IMR-90 (cell line): Measurements from ENCODE around the gene PRR29. TPM values are rescaled to one million over a fixed set of nuclear protein-coding genes. Genes with fewer than 3 reads are reported as not detected.
A peak's percentile ranks its signal among the peaks of the same experiment; 100 is the strongest.

ENCODE experiments used
- ATAC-seq: fragments of 200-7000 bp; cut with Tn5 transposase; 2 replicates; pipeline ENCODE4 v1.9.1; 2020; ENCODE audit warnings: low read depth, mild to moderate bottlenecking, moderate library complexity
- BruUV-seq: library from RNA; stranded (reverse); fragments of 400-500 nt; replicated peaks from 2 replicates; lab custom pipeline; 2021; lab: Mats Ljungman, UMichigan
- CTCF ChIA-PET: fragments of 300-600 bp; formaldehyde crosslinking; extraction: SDS; loops from one replicate; lab custom pipeline; 2021; ENCODE audit warnings: antibody characterized with exemption; lab: Yijun Ruan, JAX
- POLR2A ChIA-PET: fragments of 300-600 bp; sonication (Branson Sonifier 250); formaldehyde crosslinking; loops from one replicate; lab custom pipeline; 2022; ENCODE audit warnings: antibody characterized with exemption; ENCODE audit not compliant: unreplicated experiment; lab: Charles Lee
- DNase-seq: peaks from one replicate; pipeline ENCODE4 v3.0.0; 2013
- H2AFZ ChIP-seq: replicated peaks from 2 replicates; pipeline ENCODE3; 2013; ENCODE audit warnings: low read length, mild to moderate bottlenecking; ENCODE audit not compliant: poor library complexity
- H2AK5ac ChIP-seq: 2 replicates; pipeline ENCODE4 v1.6.1; 2013; ENCODE audit warnings: low read depth, low read length, inconsistent platforms
- H2AK9ac ChIP-seq: replicated peaks from 2 replicates; pipeline ENCODE3; 2013; ENCODE audit warnings: mild to moderate bottlenecking, low read depth, low read length, moderate library complexity; ENCODE audit not compliant: poor library complexity
- H2BK120ac ChIP-seq: 2 replicates; pipeline ENCODE4 v1.6.1; 2013; ENCODE audit warnings: low read depth, low read length, inconsistent platforms
- H2BK15ac ChIP-seq: 3 replicates; pipeline ENCODE4 v1.6.1; 2013; ENCODE audit warnings: low read depth, low read length, inconsistent platforms
- H2BK20ac ChIP-seq: 2 replicates; pipeline ENCODE4 v1.6.1; 2013; ENCODE audit warnings: low read depth, mild to moderate bottlenecking, inconsistent platforms, low read length, moderate library complexity
- H2BK5ac ChIP-seq: 2 replicates; pipeline ENCODE4 v1.6.1; 2013; ENCODE audit warnings: mild to moderate bottlenecking, low read depth, low read length, inconsistent platforms; ENCODE audit not compliant: poor library complexity, severe bottlenecking
- H3K14ac ChIP-seq: replicated peaks from 2 replicates; pipeline ENCODE4 v1.6.1; 2013; ENCODE audit warnings: low read depth, low read length, inconsistent platforms
- H3K18ac ChIP-seq: 2 replicates; pipeline ENCODE4 v1.6.1; 2013; ENCODE audit warnings: low read depth, low read length, control low read depth
- H3K23ac ChIP-seq: 2 replicates; pipeline ENCODE4 v1.6.1; 2013; ENCODE audit warnings: low read depth, low read length, inconsistent platforms
- H3K27ac ChIP-seq: 2 replicates; pipeline ENCODE4 v1.5.1; 2013; ENCODE audit warnings: mild to moderate bottlenecking, control low read depth, low read length; ENCODE audit not compliant: insufficient read depth
- H3K27me3 ChIP-seq: 2 replicates; pipeline ENCODE4 v1.6.1; 2013; ENCODE audit warnings: low read length; ENCODE audit not compliant: control insufficient read depth, insufficient read depth
- H3K36me3 ChIP-seq: 2 replicates; pipeline ENCODE4 v1.6.1; 2013; ENCODE audit warnings: low read length, mixed read lengths; ENCODE audit not compliant: control insufficient read depth, insufficient read depth
- H3K4ac ChIP-seq: 2 replicates; pipeline ENCODE4 v1.6.1; 2013; ENCODE audit warnings: low read depth, low read length, inconsistent platforms
- H3K4me1 ChIP-seq: 2 replicates; pipeline ENCODE4 v1.6.1; 2013; ENCODE audit warnings: low read length, mixed read lengths; ENCODE audit not compliant: control insufficient read depth, insufficient read depth
- H3K4me2 ChIP-seq: 2 replicates; pipeline ENCODE4 v1.6.1; 2013; ENCODE audit warnings: low read depth, mild to moderate bottlenecking, control low read depth, low read length, moderate library complexity
- H3K4me3 ChIP-seq: 2 replicates; pipeline ENCODE4 v1.5.1; 2013; ENCODE audit warnings: low read depth, mild to moderate bottlenecking, control low read depth, low read length, moderate library complexity; ENCODE audit not compliant: insufficient read depth
- H3K56ac ChIP-seq: 2 replicates; pipeline ENCODE4 v1.6.1; 2013; ENCODE audit warnings: low read length, inconsistent platforms; ENCODE audit not compliant: insufficient read depth; ENCODE audit errors: extremely low read depth
- H3K79me1 ChIP-seq, 2 experiments: 2 replicates each; pipeline ENCODE4 v1.6.1; 2013; ENCODE audit warnings: low read length in 2 of 2, inconsistent platforms in 1 of 2, low read depth in 1 of 2
- H3K9ac ChIP-seq: 2 replicates; pipeline ENCODE4 v1.6.1; 2013; ENCODE audit warnings: low read depth, low read length, control low read depth
- H3K9me1 ChIP-seq: 2 replicates; pipeline ENCODE4 v1.6.1; 2013; ENCODE audit warnings: low read length, inconsistent platforms; ENCODE audit not compliant: insufficient read depth
- H3K9me3 ChIP-seq: 2 replicates; pipeline ENCODE4 v1.6.1; 2013; ENCODE audit warnings: low read length; ENCODE audit not compliant: control insufficient read depth, insufficient read depth
- H4K20me1 ChIP-seq: 2 replicates; pipeline ENCODE4 v1.6.1; 2013; ENCODE audit warnings: low read length, inconsistent platforms; ENCODE audit not compliant: insufficient read depth
- H4K5ac ChIP-seq: 2 replicates; pipeline ENCODE4 v1.6.1; 2013; ENCODE audit warnings: mild to moderate bottlenecking, low read depth, low read length, control low read depth
- H4K8ac ChIP-seq, 2 experiments: 2 replicates each; pipeline ENCODE4 v1.6.1; 2013; ENCODE audit warnings: low read depth in 2 of 2, low read length in 2 of 2, control low read depth in 1 of 2, inconsistent platforms in 1 of 2
- H4K91ac ChIP-seq: 2 replicates; pipeline ENCODE4 v1.6.1; 2013; ENCODE audit warnings: low read depth, low read length, inconsistent platforms; ENCODE audit not compliant: insufficient read depth
- BHLHE40 ChIP-seq: fragments of 150-350 bp; IDR thresholded peaks from 2 replicates; pipeline ENCODE4 v1.6.1; 2016; ENCODE audit warnings: mild to moderate bottlenecking, low read depth, low read length
- CEBPB ChIP-seq: IDR thresholded peaks from 2 replicates; pipeline ENCODE4 v1.6.1; 2012; ENCODE audit warnings: low read depth, low read length, improper control_type of control experiment
- CHD1 ChIP-seq: IDR thresholded peaks from 2 replicates; pipeline ENCODE4 v1.6.1; 2012; ENCODE audit warnings: low read depth, low read length, improper control_type of control experiment
- ELK1 ChIP-seq: fragments of 150-350 bp; IDR thresholded peaks from 2 replicates; pipeline ENCODE4 v1.6.1; 2016; ENCODE audit warnings: low read depth, mild to moderate bottlenecking, low read length, moderate library complexity, borderline replicate concordance
- NFE2L2 ChIP-seq: fragments of 150-350 bp; IDR thresholded peaks from 2 replicates; pipeline ENCODE4 v1.6.1; 2016; ENCODE audit warnings: low read depth, mild to moderate bottlenecking, low read length
- RAD21 ChIP-seq: IDR thresholded peaks from 2 replicates; pipeline ENCODE4 v1.6.1; 2012; ENCODE audit warnings: low read length, improper control_type of control experiment
- RFX5 ChIP-seq: IDR thresholded peaks from 2 replicates; pipeline ENCODE4 v1.8.0; 2012; ENCODE audit warnings: low read depth, mild to moderate bottlenecking, low read length, moderate library complexity
- SMC3 ChIP-seq: fragments of 150-350 bp; IDR thresholded peaks from 2 replicates; pipeline ENCODE4 v1.6.1; 2016; ENCODE audit warnings: low read depth, mild to moderate bottlenecking, antibody characterized with exemption, low read length, moderate library complexity
- WGBS, 2 experiments: methylation state at CpG; one replicate each; pipeline versions ENCODE4 v1.1.5 to v1.1.7; 2013; ENCODE audit warnings: missing lambda C conversion rate in 2 of 2; ENCODE audit not compliant: insufficient read length in 1 of 2; ENCODE audit errors: extremely low coverage in 2 of 2; 5-methylcytosine and 5-hydroxymethylcytosine counted together
- dilution Hi-C: fragments of 300-500 bp; cut with HindIII; formaldehyde crosslinking; loops from one replicate; pipeline ENCODE4 v1.14.3; 2018; ENCODE audit warnings: low sequenced_read_pairs; ENCODE audit not compliant: unreplicated experiment
- in situ Hi-C: fragments of 300-500 bp; cut with MboI; formaldehyde crosslinking; loops from 3 replicates; pipeline ENCODE4 v1.14.3; 2019; ENCODE audit warnings: low sequenced_read_pairs, inconsistent platforms, mixed read lengths
- intact Hi-C: fragments of 100-400 bp; cut with micrococcal nuclease; formaldehyde crosslinking; loops from 2 replicates; pipeline ENCODE4 v1.10.0; 2022
- polyA plus RNA-seq, 3 experiments: library from polyadenylated mRNA; depleted of rRNA; stranded (reverse); fragments of >200 nt; gene quantifications; 2 replicates each; pipeline ENCODE4 v1.2.3, GENCODE V29; 2012; ENCODE audit warnings: low replicate concordance in 1 of 3
- total RNA-seq: library from RNA; depleted of rRNA; stranded (reverse); fragments of >200 nt; gene quantifications from 2 replicates; pipeline ENCODE4 v1.2.3, GENCODE V29; 2012
- TF ChIP-seq, protein P1 (sequence below): fragments of 150-350 bp; IDR thresholded peaks from 2 replicates; pipeline ENCODE4 v1.6.1; 2017; ENCODE audit warnings: mild to moderate bottlenecking, antibody characterized with exemption, low read length, low read depth

The PRR29 gene
- total and polyA plus RNA-seq, 2 of the 4 experiments (the other 2 are of a cell fraction): under 0.01 to 0.17 TPM

- no peak for TF ChIP-seq ELK1
Measured at GRCh38 chr17:63996430-63997182, 1.5 kb upstream of the PRR29 start (continued).

DNA sequence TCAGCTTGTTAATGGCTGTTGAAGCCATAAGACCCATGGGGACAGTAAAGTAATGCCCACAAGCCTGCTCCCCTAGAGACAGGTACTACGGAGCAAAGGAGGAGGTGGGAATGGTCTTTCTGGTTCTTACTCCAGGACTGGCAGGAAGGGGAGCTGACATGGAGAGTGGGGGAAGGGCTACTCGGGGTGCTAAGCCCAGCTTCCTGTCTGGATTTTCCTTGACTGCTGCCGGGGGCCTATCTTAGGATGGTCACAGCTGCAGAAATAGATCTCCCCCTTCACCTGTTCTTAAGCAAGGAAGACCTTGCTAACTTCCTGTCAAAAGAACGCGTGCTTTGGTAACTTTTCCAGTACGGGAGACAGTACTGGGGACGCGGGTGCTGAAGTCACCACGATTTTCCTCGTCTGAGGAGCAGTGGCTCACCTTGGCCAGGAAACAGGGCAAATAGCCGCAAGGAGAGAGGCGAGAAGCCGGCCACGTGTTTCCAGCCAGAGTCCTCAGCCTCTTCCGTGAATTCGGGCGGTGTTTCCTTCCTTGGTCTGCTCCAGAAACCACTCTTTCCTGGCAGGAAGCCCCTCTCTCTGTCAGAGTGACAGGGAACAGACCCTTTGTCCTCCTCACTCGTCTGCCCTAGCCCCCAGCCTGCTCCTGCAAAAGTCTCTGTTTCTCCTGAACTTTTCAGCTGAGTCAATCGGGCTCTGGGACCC lies 656 bp upstream of the PRR29 start:
- no peaks in the 10 kb centered on the region for H4K20me1 ChIP-seq
- H3K18ac ChIP-seq: no peak overlapping the region
- POLR2A ChIA-PET: no interaction called here
- H3K14ac ChIP-seq: no peak overlapping the region
- no peak for DNase-seq
- in situ Hi-C loops (no loop called here), dilution Hi-C loops (no loop called here), intact Hi-C loops (no loop called here)
- no peak for ATAC-seq
- H2AK9ac ChIP-seq: no peak overlapping the region
- no peak overlapping the region for H2AK5ac ChIP-seq
- peak overlapping the region; percentile 34; the same call in 1 of the 2 replicates for H3K23ac ChIP-seq
- H2BK15ac ChIP-seq: no peak overlapping the region
- WGBS, 2 experiments: 28% methylated on average over 8 of the region's 19 CpGs; no CpG with 5 or more reads in 1 of the 2 experiments
- no peak overlapping the region for H3K4ac ChIP-seq
- no peaks in the 10 kb centered on the region for H3K79me1 ChIP-seq
- H3K27ac ChIP-seq: no peak overlapping the region
- peaks cover 48% of the 10 kb centered on the region for H3K27me3 ChIP-seq
- peaks cover 9% of the 10 kb centered on the region for H3K9me1 ChIP-seq
- H2BK120ac ChIP-seq: no peak overlapping the region
- no peak overlapping the region for H3K56ac ChIP-seq
- no peak overlapping the region; a peak in 1 of 4 replicates for H4K8ac ChIP-seq
- H3K4me3 ChIP-seq: no peak overlapping the region
- no peaks in the 10 kb centered on the region for H3K36me3 ChIP-seq
- H4K91ac ChIP-seq: no peak overlapping the region
- peak overlapping the region; percentile 92; the same call in 1 of the 2 replicates for H3K4me2 ChIP-seq
- CTCF ChIA-PET: interaction anchor here (0.7 kb wide), 1 partner anchor 51 kb away, joined by 3 read pairs; no protein-coding TSS in a partner anchor
- no peak overlapping the region for H2BK5ac ChIP-seq
- no peaks in the 10 kb centered on the region for H3K4me1 ChIP-seq
- H4K5ac ChIP-seq: no peak overlapping the region
- H2BK20ac ChIP-seq: no peak overlapping the region
- H2AFZ ChIP-seq: peak overlapping the region; percentile 99
- no peaks in the 10 kb centered on the region for H3K9me3 ChIP-seq
- BruUV-seq: no TSS peak
- TF ChIP-seq RFX5 (no peak), CEBPB (no peak), SMC3 (no peak), CHD1 (no peak), RAD21 (no peak), NFE2L2 (no peak), BHLHE40 (no peak)
- TF ChIP-seq, protein P1, sequence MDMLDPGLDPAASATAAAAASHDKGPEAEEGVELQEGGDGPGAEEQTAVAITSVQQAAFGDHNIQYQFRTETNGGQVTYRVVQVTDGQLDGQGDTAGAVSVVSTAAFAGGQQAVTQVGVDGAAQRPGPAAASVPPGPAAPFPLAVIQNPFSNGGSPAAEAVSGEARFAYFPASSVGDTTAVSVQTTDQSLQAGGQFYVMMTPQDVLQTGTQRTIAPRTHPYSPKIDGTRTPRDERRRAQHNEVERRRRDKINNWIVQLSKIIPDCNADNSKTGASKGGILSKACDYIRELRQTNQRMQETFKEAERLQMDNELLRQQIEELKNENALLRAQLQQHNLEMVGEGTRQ: no peak
- H3K9ac ChIP-seq: no peak overlapping the region
